HEK293T (cell line): ENCODE results near the gene HBQ1.

Source experiments
- CTCF ChIA-PET: fragments of 350-600 bp; formaldehyde crosslinking; extraction: SDS; loops from one replicate; lab custom pipeline; 2021; ENCODE audit warnings: antibody characterized with exemption, inconsistent platforms; lab: Yijun Ruan, JAX
- POLR2A ChIA-PET: fragments of 350-600 bp; formaldehyde crosslinking; extraction: SDS; loops from one replicate; lab custom pipeline; 2020; ENCODE audit warnings: antibody characterized with exemption, inconsistent platforms; lab: Yijun Ruan, JAX
- DNase-seq: peaks from one replicate; pipeline ENCODE4 v3.0.0; 2012; ENCODE audit warnings: mixed read lengths; ENCODE audit errors: extremely low spot score
- ARNT ChIP-seq: fragments of 450-650 bp; IDR thresholded peaks from 2 replicates; pipeline ENCODE4 v1.6.1; 2017; ENCODE audit warnings: mild to moderate bottlenecking
- BHLHE40 ChIP-seq: fragments of 450-650 bp; IDR thresholded peaks from 2 replicates; pipeline ENCODE4 v1.6.1; 2016; ENCODE audit warnings: mild to moderate bottlenecking, moderate library complexity, borderline replicate concordance
- CTBP1 ChIP-seq: fragments of 450-650 bp; IDR thresholded peaks from 2 replicates; pipeline ENCODE4 v1.6.1; 2016; ENCODE audit warnings: borderline replicate concordance
- ELF4 ChIP-seq: fragments of 450-650 bp; IDR thresholded peaks from 2 replicates; pipeline ENCODE4 v1.6.1; 2017; ENCODE audit warnings: antibody characterized with exemption
- FOXA1 ChIP-seq: fragments of 450-650 bp; IDR thresholded peaks from 2 replicates; pipeline ENCODE4 v1.6.1; 2016; ENCODE audit warnings: mild to moderate bottlenecking
- FOXK2 ChIP-seq: fragments of 450-650 bp; IDR thresholded peaks from 2 replicates; pipeline ENCODE4 v1.6.1; 2016; ENCODE audit warnings: mild to moderate bottlenecking
- FOXM1 ChIP-seq: fragments of 450-650 bp; IDR thresholded peaks from 2 replicates; pipeline ENCODE4 v1.6.1; 2017; ENCODE audit warnings: mild to moderate bottlenecking, borderline replicate concordance
- HDGF ChIP-seq: fragments of 450-650 bp; IDR thresholded peaks from 2 replicates; pipeline ENCODE4 v1.6.1; 2017; ENCODE audit warnings: antibody characterized with exemption, borderline replicate concordance
- L3MBTL2 ChIP-seq: fragments of 450-650 bp; conservative IDR thresholded peaks from 2 replicates; pipeline ENCODE4 v1.6.1; 2016; ENCODE audit warnings: mild to moderate bottlenecking
- LEF1 ChIP-seq: fragments of 450-650 bp; IDR thresholded peaks from 2 replicates; pipeline ENCODE4 v1.6.1; 2017; ENCODE audit warnings: mild to moderate bottlenecking, borderline replicate concordance
- NFRKB ChIP-seq: fragments of 450-650 bp; IDR thresholded peaks from 2 replicates; pipeline ENCODE4 v1.6.1; 2016; ENCODE audit warnings: mild to moderate bottlenecking, moderate library complexity
- SP1 ChIP-seq: fragments of 450-650 bp; IDR thresholded peaks from 2 replicates; pipeline ENCODE4 v1.6.1; 2017
- SUZ12 ChIP-seq: fragments of 450-650 bp; IDR thresholded peaks from 2 replicates; pipeline ENCODE4 v1.6.1; 2016; ENCODE audit warnings: mild to moderate bottlenecking
- TARDBP ChIP-seq: fragments of 450-650 bp; IDR thresholded peaks from 2 replicates; pipeline ENCODE4 v1.6.1; 2016
- ZNF384 ChIP-seq: fragments of 450-650 bp; IDR thresholded peaks from 2 replicates; pipeline ENCODE4 v1.6.1; 2016
- TF ChIP-seq, protein P1 (sequence below): fragments of 450-650 bp; IDR thresholded peaks from 2 replicates; pipeline ENCODE4 v1.6.1; 2016

Gene HBQ1

DNA sequence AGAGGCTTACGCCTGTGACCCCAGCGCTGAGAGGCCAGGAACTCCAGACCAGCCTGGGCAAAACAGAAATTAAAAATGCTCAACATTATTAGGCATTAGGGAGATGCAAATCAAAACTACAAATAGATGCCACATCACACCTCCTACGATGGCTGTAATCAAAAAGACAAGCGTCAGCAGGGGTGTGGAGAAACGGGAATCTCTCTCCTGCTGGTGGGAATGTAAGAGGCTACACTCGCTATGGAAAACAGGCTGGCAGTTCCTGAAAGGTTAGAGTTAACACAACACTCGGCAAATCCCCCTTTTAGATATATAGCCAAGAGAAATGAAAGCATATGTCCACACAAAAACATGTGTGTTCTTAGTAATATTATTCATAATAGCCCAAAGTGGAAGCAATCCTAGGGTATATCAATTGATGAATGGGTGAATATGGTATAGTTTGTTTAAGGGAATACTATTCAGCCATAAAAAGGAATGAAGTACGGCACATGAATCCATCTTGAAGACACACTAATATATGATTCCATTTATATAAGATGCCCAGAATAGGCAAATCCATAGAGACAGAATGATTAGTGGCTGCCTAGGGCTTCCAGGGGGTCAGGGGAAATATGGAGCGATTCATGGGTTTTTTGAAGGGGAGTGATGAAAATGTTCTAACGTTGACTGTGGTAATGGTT is 39.9 kb upstream of the HBQ1 start:
- TF ChIP-seq SUZ12 (no peak), ARNT (no peak), FOXA1 (no peak), SP1 (no peak), BHLHE40 (no peak), ELF4 (no peak), LEF1 (no peak), L3MBTL2 (no peak), NFRKB (no peak), FOXM1 (no peak), TARDBP (no peak), FOXK2 (no peak), ZNF384 (no peak), CTBP1 (no peak), HDGF (no peak)
- TF ChIP-seq, protein P1, sequence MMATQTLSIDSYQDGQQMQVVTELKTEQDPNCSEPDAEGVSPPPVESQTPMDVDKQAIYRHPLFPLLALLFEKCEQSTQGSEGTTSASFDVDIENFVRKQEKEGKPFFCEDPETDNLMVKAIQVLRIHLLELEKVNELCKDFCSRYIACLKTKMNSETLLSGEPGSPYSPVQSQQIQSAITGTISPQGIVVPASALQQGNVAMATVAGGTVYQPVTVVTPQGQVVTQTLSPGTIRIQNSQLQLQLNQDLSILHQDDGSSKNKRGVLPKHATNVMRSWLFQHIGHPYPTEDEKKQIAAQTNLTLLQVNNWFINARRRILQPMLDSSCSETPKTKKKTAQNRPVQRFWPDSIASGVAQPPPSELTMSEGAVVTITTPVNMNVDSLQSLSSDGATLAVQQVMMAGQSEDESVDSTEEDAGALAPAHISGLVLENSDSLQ = no peak
- DNase-seq = no peak
- POLR2A ChIA-PET = interaction anchor here (0.5 to 1.7 kb wide), 3 partner anchors 9 to 87 kb away, joined by 3 read pairs; no protein-coding TSS in a partner anchor
- CTCF ChIA-PET = no interaction called here

GRCh38 chr16:142405-142967 is 37.8 kb upstream of the HBQ1 start:
- TF ChIP-seq, protein P1 = no peak
- TF ChIP-seq LEF1 (no peak), ZNF384 (no peak), ELF4 (no peak), TARDBP (no peak), BHLHE40 (no peak), L3MBTL2 (no peak), FOXK2 (no peak), FOXM1 (no peak), HDGF (no peak), SUZ12 (no peak), ARNT (no peak), SP1 (no peak), FOXA1 (no peak), CTBP1 (no peak)
- ChIA-PET CTCF (interaction anchor here (1.4 kb wide), 1 partner anchor 35 kb away, joined by 3 read pairs; no protein-coding TSS in a partner anchor), POLR2A (no interaction called here)
- DNase-seq = no peak

GRCh38 chr16:143047-143446 is 37.2 kb upstream of the HBQ1 start:
- POLR2A ChIA-PET = no interaction called here
- TF ChIP-seq BHLHE40 (no peak), ARNT (no peak), ELF4 (no peak), FOXK2 (no peak), SP1 (no peak), FOXM1 (no peak), HDGF (no peak), FOXA1 (no peak)
- TF ChIP-seq, protein P1 = no peak
- no peak for DNase-seq
- CTCF ChIA-PET = interaction anchor here (1.0 to 1.4 kb wide), 2 partner anchors 18 to 36 kb away, joined by 3 to 5 read pairs; no protein-coding TSS in a partner anchor

DNA sequence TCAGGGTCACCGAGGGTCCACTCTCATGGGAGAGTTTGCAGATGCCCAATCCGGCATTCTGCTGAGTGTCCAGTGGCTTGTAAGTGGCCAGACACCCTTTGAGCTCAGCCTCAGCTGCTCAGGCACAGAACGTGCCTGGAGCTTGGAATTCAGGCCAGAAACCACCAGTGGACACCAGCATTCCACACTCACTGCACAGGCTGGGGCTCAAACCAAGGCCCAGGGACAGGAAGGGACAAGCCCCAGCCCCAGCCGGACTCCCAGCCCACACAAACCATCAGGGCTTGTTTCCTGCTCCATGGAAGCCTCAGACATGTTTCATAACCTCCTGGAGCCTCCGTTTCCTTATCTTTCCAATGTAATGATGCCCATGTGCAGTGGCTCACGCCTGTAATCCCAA is 36.8 kb upstream of the HBQ1 start:
- ChIA-PET POLR2A (no interaction called here), CTCF (interaction anchor here (1.0 to 1.4 kb wide), 2 partner anchors 19 to 36 kb away, joined by 3 to 5 read pairs; no protein-coding TSS in a partner anchor)
- no peak for DNase-seq
- TF ChIP-seq, protein P1 = no peak
- TF ChIP-seq HDGF (no peak), CTBP1 (no peak), ZNF384 (no peak), TARDBP (no peak), LEF1 (no peak), FOXK2 (no peak), FOXA1 (no peak), ARNT (no peak), NFRKB (no peak), FOXM1 (no peak)

GRCh38 chr16:144797-145252 is 35.4 kb upstream of the HBQ1 start:
- ChIA-PET CTCF (no interaction called here), POLR2A (no interaction called here)
- DNase-seq = no peak
- TF ChIP-seq FOXK2 (no peak), ARNT (no peak), LEF1 (no peak), CTBP1 (no peak), FOXA1 (no peak), BHLHE40 (no peak), ZNF384 (no peak), SUZ12 (no peak), L3MBTL2 (no peak), SP1 (no peak), HDGF (no peak), TARDBP (no peak)
- TF ChIP-seq, protein P1 = no peak
